CD8-positive, alpha-beta memory T cell (primary cell): Measurements from ENCODE around the gene CLK2. TPM values are rescaled to one million over a fixed set of nuclear protein-coding genes. Genes with fewer than 3 reads are reported as not detected.

Experiments
- CTCF ChIA-PET: fragments of 350-600 bp; sonication (Branson Sonifier 250); formaldehyde crosslinking; loops from one replicate; lab custom pipeline; 2021; ENCODE audit warnings: antibody characterized with exemption; lab: Charles Lee
- POLR2A ChIA-PET: fragments of 350-600 bp; sonication (Branson Sonifier 250); formaldehyde crosslinking; loops from one replicate; lab custom pipeline; 2021; ENCODE audit warnings: antibody characterized with exemption; lab: Charles Lee
- DNase-seq, 5 donors: peaks; one replicate each; pipeline versions ENCODE4 v3.0.0 to v3.0.0-alpha.2; 2020 to 2022; ENCODE audit warnings: mixed read lengths in 1 of 5
- H3K27ac ChIP-seq: one replicate; pipeline ENCODE4 v1.7.0; 2013; ENCODE audit warnings: low read depth, mild to moderate bottlenecking, low read length, moderate library complexity
- H3K27me3 ChIP-seq: 2 replicates; pipeline ENCODE4 v1.7.0; 2013; ENCODE audit warnings: low read length, mild to moderate bottlenecking; ENCODE audit not compliant: insufficient read depth, poor library complexity, severe bottlenecking
- H3K36me3 ChIP-seq: 2 replicates; pipeline ENCODE4 v1.7.0; 2013; ENCODE audit warnings: mild to moderate bottlenecking, low read length, moderate library complexity; ENCODE audit not compliant: insufficient read depth
- H3K4me1 ChIP-seq: 2 replicates; pipeline ENCODE4 v1.7.0; 2013; ENCODE audit warnings: mild to moderate bottlenecking, low read length, moderate library complexity; ENCODE audit not compliant: insufficient read depth
- H3K4me3 ChIP-seq: 2 replicates; pipeline ENCODE4 v1.7.0; 2013; ENCODE audit warnings: mild to moderate bottlenecking, low read length
- H3K9me3 ChIP-seq: 2 replicates; pipeline ENCODE4 v1.7.0; 2013; ENCODE audit warnings: mild to moderate bottlenecking, low read length
- H3K27ac Mint-ChIP-seq, 8 donors: one replicate each; pipeline ENCODE4 v1.8.0; 2020 to 2021; ENCODE audit warnings: mixed read lengths in 8 of 8, mild to moderate bottlenecking in 6 of 8, inconsistent platforms in 3 of 8, moderate library complexity in 3 of 8
- H3K27me3 Mint-ChIP-seq, 2 donors: one replicate each; pipeline ENCODE4 v1.8.0; 2020 to 2021; ENCODE audit warnings: mixed read lengths in 2 of 2, mild to moderate bottlenecking in 1 of 2, moderate library complexity in 1 of 2
- H3K36me3 Mint-ChIP-seq, 3 donors: one replicate each; pipeline ENCODE4 v1.8.0; 2020 to 2021; ENCODE audit warnings: mixed read lengths in 3 of 3, inconsistent platforms in 1 of 3, mild to moderate bottlenecking in 1 of 3
- H3K4me1 Mint-ChIP-seq, 3 donors: one replicate each; pipeline ENCODE4 v1.8.0; 2020 to 2021; ENCODE audit warnings: mixed read lengths in 3 of 3, inconsistent platforms in 1 of 3, mild to moderate bottlenecking in 1 of 3
- H3K4me3 Mint-ChIP-seq, 7 donors: one replicate each; pipeline ENCODE4 v1.8.0; 2020 to 2021; ENCODE audit warnings: mixed read lengths in 7 of 7, mild to moderate bottlenecking in 6 of 7, moderate library complexity in 4 of 7, inconsistent platforms in 2 of 7
- H3K9me3 Mint-ChIP-seq, 5 donors: one replicate each; pipeline ENCODE4 v1.8.0; 2020 to 2022; ENCODE audit warnings: mixed read lengths in 5 of 5, mild to moderate bottlenecking in 3 of 5, moderate library complexity in 2 of 5, inconsistent platforms in 1 of 5
- polyA plus RNA-seq: library from polyadenylated mRNA; unstranded; fragments of 300-500 nt; fragmentation: Illumina TruSeq; gene quantifications from one replicate; pipeline ENCODE4 v1.2.3, GENCODE V29; 2021
- total RNA-seq, 2 experiments: library from RNA; stranded (reverse); gene quantifications; one replicate each; pipeline ENCODE4 v1.2.3, GENCODE V29; 2021

Gene CLK2
- total and polyA plus RNA-seq, 3 experiments from 2014 or later: 20.2 to 79.8 (median 78.3) TPM

- Histone ChIP-seq H3K4me1 (peaks cover 22% of the 10 kb centered on the region), H3K27ac (peak overlapping the region; percentile 82), H3K9me3 (no peaks in the 10 kb centered on the region), H3K36me3 (peaks cover 42% of the 10 kb centered on the region), H3K27me3 (no peaks in the 10 kb centered on the region), H3K4me3 (peak overlapping the region; percentile 99)
- no peaks in the 10 kb centered on the region for H3K27me3 Mint-ChIP-seq
- H3K4me1 Mint-ChIP-seq: peaks cover 36 to 51% (median 42%) of the 10 kb centered on the region in 3 donors
- ChIA-PET POLR2A (interaction anchor here (0.5 to 2.4 kb wide), 10 partner anchors 10 to 1060 kb away, joined by 3 to 25 read pairs (median 3); partner anchors contain the start of genes ASH1L, CLK2 and MSTO1), CTCF (interaction anchor here (1.2 to 4.4 kb wide), 5 partner anchors 11 to 89 kb away, joined by 3 to 79 read pairs (median 6); partner anchors contain the start of genes CLK2 and KRTCAP2)
- no peaks in the 10 kb centered on the region for H3K9me3 Mint-ChIP-seq
- DNase-seq: peak in 1 of 5 donors; percentile 11
- peaks cover 8 to 79% (median 15%) of the 10 kb centered on the region in 3 donors for H3K36me3 Mint-ChIP-seq
- H3K27ac Mint-ChIP-seq: peak overlapping the region; percentile 80 to 99 (median 98)
- peak overlapping the region; percentile 95 to 100 (median 99) for H3K4me3 Mint-ChIP-seq
Measured at GRCh38 chr1:155261493-155261851, 11.8 kb downstream of the CLK2 start.

GRCh38 chr1:155260276-155260675 is 13.0 kb downstream of the CLK2 start:
- Histone ChIP-seq H3K9me3 (no peaks in the 10 kb centered on the region), H3K4me1 (peaks cover 29% of the 10 kb centered on the region), H3K36me3 (peaks cover 33% of the 10 kb centered on the region), H3K4me3 (no peak overlapping the region), H3K27ac (no peak overlapping the region), H3K27me3 (no peaks in the 10 kb centered on the region)
- DNase-seq: no peak
- no peaks in the 10 kb centered on the region for H3K9me3 Mint-ChIP-seq
- ChIA-PET POLR2A (no interaction called here), CTCF (interaction anchor here (1.1 to 4.4 kb wide), 5 partner anchors 9 to 87 kb away, joined by 3 to 79 read pairs (median 4); partner anchors contain the start of genes CLK2, KRTCAP2 and TRIM46)
- H3K4me1 Mint-ChIP-seq: peaks cover 41 to 60% (median 49%) of the 10 kb centered on the region in 3 donors
- H3K4me3 Mint-ChIP-seq: peak overlapping the region; percentile 6 to 100 (median 97)
- peaks cover 8 to 75% (median 15%) of the 10 kb centered on the region in 3 donors for H3K36me3 Mint-ChIP-seq
- H3K27me3 Mint-ChIP-seq: no peaks in the 10 kb centered on the region
- peak overlapping the region in 2 of 8 donors; percentile 75 to 77 for H3K27ac Mint-ChIP-seq

GRCh38 chr1:155256058-155256852 is 17.0 kb downstream of the CLK2 start:
- H3K27ac ChIP-seq: no peak overlapping the region
- no peaks in the 10 kb centered on the region for H3K27me3 Mint-ChIP-seq
- H3K4me3 Mint-ChIP-seq: peak overlapping the region; percentile 65 to 84 (median 75)
- ChIA-PET POLR2A (interaction anchor here (1.1 kb wide), 1 partner anchor 11 kb away, joined by 3 read pairs; no protein-coding TSS in a partner anchor), CTCF (interaction anchor here (0.5 to 2.1 kb wide), 2 partner anchors 17 to 68 kb away, joined by 3 to 6 read pairs; partner anchors contain the start of gene CLK2)
- DNase-seq: no peak
- no peaks in the 10 kb centered on the region for H3K27me3 ChIP-seq
- H3K36me3 ChIP-seq: peaks cover 11% of the 10 kb centered on the region
- peaks cover 32 to 44% (median 43%) of the 10 kb centered on the region in 3 donors for H3K4me1 Mint-ChIP-seq
- no peak overlapping the region for H3K4me3 ChIP-seq
- H3K36me3 Mint-ChIP-seq: peaks cover 8 to 38% (median 9%) of the 10 kb centered on the region in 3 donors
- peak overlapping the region in 3 of 8 donors; percentile 29 to 62 (median 38) for H3K27ac Mint-ChIP-seq
- no peaks in the 10 kb centered on the region for H3K9me3 Mint-ChIP-seq
- peaks cover 19% of the 10 kb centered on the region for H3K4me1 ChIP-seq
- no peaks in the 10 kb centered on the region for H3K9me3 ChIP-seq

- H3K27ac Mint-ChIP-seq: peak within 1 kb of the TSS; percentile 38 to 80 (median 69)
- H3K4me1 Mint-ChIP-seq: peaks cover 30 to 42% (median 42%) of the 10 kb centered on the region in 3 donors
- peak within 1 kb of the TSS; percentile 68 to 91 (median 80) for H3K4me3 Mint-ChIP-seq
- ChIA-PET CTCF (interaction anchor here (1.0 to 2.1 kb wide), 2 partner anchors 48 to 68 kb away, joined by 4 to 6 read pairs; partner anchors contain the start of gene THBS3), POLR2A (no interaction called here)
- peaks cover 11% of the 10 kb centered on the region for H3K36me3 ChIP-seq
- H3K9me3 Mint-ChIP-seq: no peaks in the 10 kb centered on the region
- H3K36me3 Mint-ChIP-seq: peaks cover 8 to 32% (median 9%) of the 10 kb centered on the region in 3 donors
- no peaks in the 10 kb centered on the region for H3K27me3 ChIP-seq
- H3K4me3 ChIP-seq: peak within 1 kb of the TSS; percentile 49
- peak within 1 kb of the TSS; percentile 51 for H3K27ac ChIP-seq
- peaks cover 11% of the 10 kb centered on the region for H3K4me1 ChIP-seq
- peak; percentile 58 to 79 (median 68) for DNase-seq
- no peaks in the 10 kb centered on the region for H3K27me3 Mint-ChIP-seq
- no peaks in the 10 kb centered on the region for H3K9me3 ChIP-seq
Measured at GRCh38 chr1:155255243-155256007, 17.9 kb downstream of the CLK2 start, which contains the start of gene ENTREP3. ENTREP3 (minus strand) TSS chr1:155255483; CDS start chr1:155254877, 606 bp downstream.

- no peaks in the 10 kb centered on the region for H3K9me3 ChIP-seq
- peak overlapping the region in 6 of 7 donors; percentile 75 to 91 (median 82) for H3K4me3 Mint-ChIP-seq
- peaks cover 7% of the 10 kb centered on the region for H3K4me1 ChIP-seq
- peaks cover 6 to 28% (median 8%) of the 10 kb centered on the region in 3 donors for H3K36me3 Mint-ChIP-seq
- peaks cover 26 to 39% (median 38%) of the 10 kb centered on the region in 3 donors for H3K4me1 Mint-ChIP-seq
- H3K27me3 Mint-ChIP-seq: no peaks in the 10 kb centered on the region
- POLR2A ChIA-PET: interaction anchor here (0.6 kb wide), 1 partner anchor 62 kb away, joined by 6 read pairs; no protein-coding TSS in a partner anchor
- peak overlapping the region; percentile 49 for H3K4me3 ChIP-seq
- CTCF ChIA-PET: interaction anchor here (1.0 kb wide), 1 partner anchor 48 kb away, joined by 4 read pairs; the partner anchor contains the start of gene THBS3
- DNase-seq: no peak
- H3K9me3 Mint-ChIP-seq: no peaks in the 10 kb centered on the region
- H3K27ac ChIP-seq: no peak overlapping the region
- H3K36me3 ChIP-seq: peaks cover 11% of the 10 kb centered on the region
- H3K27me3 ChIP-seq: no peaks in the 10 kb centered on the region
- H3K27ac Mint-ChIP-seq: peak overlapping the region in 4 of 8 donors; percentile 38 to 70 (median 54)
Measured at GRCh38 chr1:155254714-155255242, 18.5 kb downstream of the CLK2 start.

- POLR2A ChIA-PET: interaction anchor here (0.6 kb wide), 1 partner anchor 62 kb away, joined by 6 read pairs; no protein-coding TSS in a partner anchor
- no peaks in the 10 kb centered on the region for H3K27me3 Mint-ChIP-seq
- peak overlapping the region; percentile 44 to 91 (median 77) for H3K4me3 Mint-ChIP-seq
- peak overlapping the region in 6 of 8 donors; percentile 38 to 80 (median 70) for H3K27ac Mint-ChIP-seq
- Histone ChIP-seq H3K4me3 (no peak overlapping the region), H3K27ac (peak overlapping the region; percentile 51), H3K27me3 (no peaks in the 10 kb centered on the region), H3K4me1 (peaks cover 7% of the 10 kb centered on the region), H3K36me3 (peaks cover 11% of the 10 kb centered on the region), H3K9me3 (no peaks in the 10 kb centered on the region)
- no peaks in the 10 kb centered on the region for H3K9me3 Mint-ChIP-seq
- CTCF ChIA-PET: interaction anchor here (7.1 kb wide), 1 partner anchor 6 kb away, joined by 79 read pairs; the partner anchor contains the start of gene SCAMP3
- DNase-seq: no peak
- peaks cover 6 to 26% (median 8%) of the 10 kb centered on the region in 3 donors for H3K36me3 Mint-ChIP-seq
- H3K4me1 Mint-ChIP-seq: peaks cover 26 to 39% (median 38%) of the 10 kb centered on the region in 3 donors
Measured at GRCh38 chr1:155254228-155254713, 19.0 kb downstream of the CLK2 start.
